Left lobe of liver (tissue), 2 donors: ENCODE data around the gene TP53I11. TPM values are rescaled to one million over a fixed set of nuclear protein-coding genes. Genes with fewer than 3 reads are reported as not detected.

Source experiments
- ATAC-seq: fragments of 200-7000 bp; cut with Tn5 transposase; one replicate; pipeline ENCODE4 v1.9.1; 2020; ENCODE audit warnings: mild to moderate bottlenecking, moderate library complexity
- DNase-seq: peaks from one replicate; pipeline ENCODE4 v3.0.0-alpha.2; 2020; ENCODE audit warnings: low spot score
- total RNA-seq: library from RNA; stranded (reverse); gene quantifications from one replicate; pipeline ENCODE4 v1.2.1, GENCODE V29; 2021
- donor health status: DM: no; HTN: no; CAD: no; lungs with moderate emphysema.
- donor health status: DM: no; HTN: yes; CAD: no.

Gene TP53I11
- total RNA-seq, 1 donor from 2014 or later: 8.7 TPM

- no peak for DNase-seq
- ATAC-seq: no peak
These were observed 34.4 kb downstream of the TP53I11 start for GRCh38 chr11:44916331-44916730.

GRCh38 chr11:44915621-44916020, 35.1 kb downstream of the TP53I11 start:
- no peak for DNase-seq
- ATAC-seq: no peak

GRCh38 chr11:44915004-44915403, 35.7 kb downstream of the TP53I11 start:
- no peak for DNase-seq
- ATAC-seq: no peak

- DNase-seq (no peak), ATAC-seq (peak; percentile 14)
These were observed 36.6 kb downstream of the TP53I11 start for GRCh38 chr11:44914105-44914504.

GRCh38 chr11:44913502-44913901, 37.2 kb downstream of the TP53I11 start:
- ATAC-seq (no peak), DNase-seq (no peak)

- peak; percentile 81 for DNase-seq
- ATAC-seq: peak; percentile 88
These were observed 38.3 kb downstream of the TP53I11 start for GRCh38 chr11:44912270-44912987.

- DNase-seq (peak; percentile 81), ATAC-seq (peak; percentile 83)
These were observed 39.5 kb downstream of the TP53I11 start for GRCh38 chr11:44911029-44911814.

- ATAC-seq (no peak), DNase-seq (no peak)
These were observed 40.1 kb downstream of the TP53I11 start for GRCh38 chr11:44910591-44910990.

- DNase-seq (no peak), ATAC-seq (no peak)
These were observed 41.1 kb downstream of the TP53I11 start for GRCh38 chr11:44909557-44909956.

- ATAC-seq (no peak), DNase-seq (no peak)
These were observed 44.0 kb downstream of the TP53I11 start for GRCh38 chr11:44906649-44907048.

- DNase-seq: no peak
- ATAC-seq: no peak
These were observed 45.4 kb downstream of the TP53I11 start for GRCh38 chr11:44905131-44905866.

GRCh38 chr11:44904261-44905020, 46.2 kb downstream of the TP53I11 start:
- ATAC-seq: no peak
- no peak for DNase-seq

- ATAC-seq (no peak), DNase-seq (no peak)
These were observed 47.2 kb downstream of the TP53I11 start for GRCh38 chr11:44903518-44903917.

- no peak for DNase-seq
- ATAC-seq: no peak
These were observed 47.6 kb downstream of the TP53I11 start for GRCh38 chr11:44903035-44903434.

GRCh38 chr11:44901786-44902185, 48.9 kb downstream of the TP53I11 start:
- DNase-seq: no peak
- no peak for ATAC-seq

- ATAC-seq (no peak), DNase-seq (no peak)
These were observed 49.5 kb downstream of the TP53I11 start for GRCh38 chr11:44901120-44901633.

GRCh38 chr11:44899959-44900358, 50.7 kb downstream of the TP53I11 start:
- no peak for ATAC-seq
- no peak for DNase-seq

GRCh38 chr11:44893846-44894617, 56.7 kb downstream of the TP53I11 start:
- peak; percentile 75 for ATAC-seq
- DNase-seq: no peak

GRCh38 chr11:44893308-44893822, 57.3 kb downstream of the TP53I11 start:
- DNase-seq (no peak), ATAC-seq (peak; percentile 23)

GRCh38 chr11:44892843-44893242, 57.8 kb downstream of the TP53I11 start:
- no peak for ATAC-seq
- DNase-seq: no peak
